GM19395 (cell line): Measurements from ENCODE around the gene NFIB.

Experiments used
- ATAC-seq: cut with Tn5 transposase; IDR thresholded peaks from one replicate; pipeline ENCODE4 v1.9.1; 2021; ENCODE audit warnings: mild to moderate bottlenecking, moderate library complexity; ENCODE audit not compliant: unreplicated experiment

Gene NFIB

DNA sequence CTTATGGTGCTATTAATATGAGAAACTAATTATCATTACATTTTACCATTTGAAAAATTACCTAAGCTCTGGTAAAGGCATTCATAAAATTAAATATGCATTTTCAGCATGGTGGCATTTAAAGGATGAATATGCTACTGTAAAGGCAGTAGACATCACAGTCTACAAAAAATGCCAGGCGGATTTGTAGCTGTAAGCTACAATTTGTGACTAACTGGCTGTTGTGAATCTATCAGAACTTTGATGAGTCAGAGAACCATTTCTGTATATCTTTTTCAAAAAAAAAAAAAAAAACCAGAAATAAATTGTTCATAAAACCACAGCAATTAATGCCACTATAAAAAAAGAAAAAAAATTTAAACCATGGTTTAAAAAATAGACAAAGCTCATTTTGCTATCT, 186.3 kb downstream of the NFIB start:
- ATAC-seq = no peak

GRCh38 chr9:14119694-14120514, 194.0 kb downstream of the NFIB start:
- ATAC-seq = no peak

- ATAC-seq = no peak
Observed at GRCh38 chr9:14112226-14112625, 201.7 kb downstream of the NFIB start.

GRCh38 chr9:14111696-14112095, 202.2 kb downstream of the NFIB start:
- ATAC-seq = no peak

GRCh38 chr9:14107977-14108376, 206.0 kb downstream of the NFIB start:
- no peak for ATAC-seq

- ATAC-seq = no peak
Observed at GRCh38 chr9:14107495-14107894, 206.4 kb downstream of the NFIB start.

DNA sequence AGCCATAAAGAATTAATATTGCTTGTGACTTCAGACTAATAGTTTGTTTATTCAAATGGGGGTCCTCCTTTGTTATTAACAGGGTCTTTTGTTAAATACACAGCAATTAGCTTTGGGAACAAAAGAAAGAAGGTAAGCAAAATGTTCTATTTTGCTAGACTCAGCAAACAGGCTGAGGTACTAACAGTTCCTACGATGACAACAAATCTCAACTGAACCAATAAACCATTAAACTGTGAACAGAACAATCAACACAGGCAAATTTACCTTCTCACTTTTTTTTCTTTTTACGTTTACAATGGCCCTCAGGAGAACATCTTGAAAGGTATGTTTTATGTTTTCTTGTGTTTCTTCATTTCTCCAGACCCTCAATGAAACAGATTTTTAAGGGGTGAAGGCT, 207.2 kb downstream of the NFIB start:
- ATAC-seq = no peak

GRCh38 chr9:14104496-14104895, 209.4 kb downstream of the NFIB start:
- no peak for ATAC-seq

DNA sequence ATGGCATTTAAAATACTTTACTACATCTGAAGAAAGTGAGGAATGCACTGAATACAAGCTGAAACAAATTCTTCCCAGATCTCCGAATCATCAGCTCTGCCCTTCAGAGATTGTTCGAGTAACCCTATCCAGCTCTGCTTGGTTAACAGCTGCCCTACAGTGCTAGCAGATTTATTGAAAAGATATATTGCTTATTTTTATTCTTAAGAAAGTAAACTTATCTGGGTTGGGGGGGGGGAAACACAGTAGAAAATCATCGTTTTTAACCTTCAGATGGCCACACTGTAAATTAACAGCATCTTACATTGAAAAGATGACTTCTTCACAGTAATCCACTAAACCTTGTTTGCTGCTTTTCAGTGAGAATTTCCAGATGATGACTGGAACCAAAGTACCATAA, 210.8 kb downstream of the NFIB start:
- ATAC-seq = no peak

GRCh38 chr9:14099737-14100136, 214.2 kb downstream of the NFIB start:
- no peak for ATAC-seq

DNA sequence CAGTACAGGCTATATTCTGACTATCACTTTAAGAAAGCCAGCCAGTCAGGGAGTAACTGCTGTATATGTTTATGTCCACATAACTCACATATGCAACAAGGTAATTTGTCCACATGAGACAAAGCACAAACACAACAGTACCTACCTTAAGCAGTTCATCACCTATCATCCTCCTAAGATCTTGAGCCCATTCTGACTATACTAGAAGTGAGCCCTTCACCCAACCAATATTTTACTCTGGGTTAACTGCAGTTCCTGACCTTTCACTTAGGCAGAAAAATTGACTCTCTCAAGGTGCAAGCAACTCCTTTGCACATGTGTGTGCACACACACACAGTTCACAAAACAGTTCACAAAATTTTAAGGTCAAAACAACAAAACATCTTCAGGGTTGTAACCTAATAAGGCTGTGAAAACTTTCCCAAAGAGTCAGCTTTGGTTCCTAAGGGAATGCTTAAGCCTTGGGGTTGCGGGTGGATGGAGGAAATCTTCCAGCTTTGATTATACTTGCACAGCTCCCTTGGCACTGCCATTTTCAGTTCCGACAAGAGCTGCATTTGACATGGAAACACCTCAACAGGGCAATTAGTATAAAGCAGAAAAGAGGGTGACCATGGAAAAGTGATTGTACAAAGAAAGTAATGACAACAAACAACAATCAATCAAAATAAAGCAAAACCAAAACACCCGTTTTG, 215.3 kb downstream of the NFIB start:
- ATAC-seq = no peak

- ATAC-seq = no peak
Observed at GRCh38 chr9:14097666-14098415, 216.1 kb downstream of the NFIB start.

DNA sequence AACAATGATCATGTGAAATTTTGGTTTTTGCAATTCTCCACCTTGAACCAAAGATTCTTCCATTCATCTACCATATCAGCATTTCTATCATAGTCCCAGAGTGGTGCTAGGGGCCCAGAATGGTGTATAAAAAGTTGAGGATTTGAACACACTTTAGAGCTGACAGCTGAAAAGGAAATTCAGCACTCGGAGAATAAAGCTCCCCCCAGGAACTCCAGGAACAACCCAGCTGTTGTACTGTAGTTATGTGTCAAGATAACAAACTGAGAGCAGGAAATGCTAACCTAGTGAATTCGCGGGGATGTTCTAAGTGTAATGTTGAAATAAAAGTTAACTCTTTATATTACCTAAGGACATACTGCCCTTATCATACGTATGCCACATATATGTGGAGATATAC, 216.7 kb downstream of the NFIB start:
- ATAC-seq = no peak

GRCh38 chr9:14096258-14096922, 217.6 kb downstream of the NFIB start:
- no peak for ATAC-seq

DNA sequence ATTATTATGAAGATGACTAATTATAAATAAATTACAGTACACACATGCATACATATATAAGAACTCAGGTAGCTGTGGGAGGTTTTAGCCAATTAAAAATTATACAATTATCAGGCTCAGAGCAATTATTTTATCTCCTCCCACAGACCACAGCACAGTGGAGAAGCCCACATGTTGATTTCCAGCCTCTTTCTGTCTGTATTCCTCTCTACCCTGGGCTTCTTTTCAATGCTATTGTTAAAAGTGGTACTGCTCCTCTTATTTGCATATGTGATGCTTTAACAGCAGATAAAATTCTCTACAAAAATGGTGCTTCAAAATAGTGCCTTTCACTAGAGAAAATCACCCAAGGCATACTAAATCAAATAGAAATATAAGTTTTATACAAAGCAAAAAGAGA, 218.7 kb downstream of the NFIB start:
- no peak for ATAC-seq

DNA sequence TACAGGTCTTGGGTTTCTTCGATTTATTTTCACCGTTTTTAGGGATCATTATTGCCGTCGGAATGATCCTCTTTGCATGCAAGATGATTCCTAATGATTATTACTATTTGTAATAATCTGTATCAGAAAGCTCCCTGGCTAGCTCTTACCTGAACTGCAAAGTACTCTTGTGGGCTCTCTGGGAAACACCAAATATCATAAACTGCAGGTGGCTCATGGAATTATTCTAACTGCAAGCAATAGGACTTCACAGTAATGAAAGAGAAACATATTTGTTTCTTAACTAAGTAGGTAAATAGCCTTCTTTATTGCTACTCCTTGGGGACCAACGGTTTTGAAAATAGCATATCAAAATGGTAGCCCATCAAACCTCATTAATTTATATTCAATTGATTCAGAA, 219.4 kb downstream of the NFIB start:
- no peak for ATAC-seq

DNA sequence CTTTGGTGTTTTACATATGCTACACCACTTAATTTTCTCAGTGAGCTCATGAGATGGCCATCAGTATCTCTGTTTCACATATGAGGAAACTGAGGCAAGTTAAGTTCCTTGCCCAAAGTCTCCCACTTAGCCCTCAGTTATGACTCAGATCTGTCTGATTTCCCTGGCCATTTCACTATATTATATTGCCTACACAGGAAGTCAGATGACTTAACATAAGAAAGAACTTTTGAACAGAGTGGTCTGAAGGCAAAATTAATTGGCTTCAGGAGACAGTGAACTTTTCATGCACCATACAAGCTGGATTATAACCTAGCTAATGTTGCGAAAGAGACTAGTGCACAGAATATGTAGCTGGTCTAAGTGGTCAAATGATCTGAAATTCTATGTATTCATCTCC, 221.6 kb downstream of the NFIB start:
- ATAC-seq = no peak

GRCh38 chr9:14089051-14089803, 224.7 kb downstream of the NFIB start:
- peak; percentile 60 for ATAC-seq

GRCh38 chr9:14087576-14087975, 226.4 kb downstream of the NFIB start:
- ATAC-seq = no peak

DNA sequence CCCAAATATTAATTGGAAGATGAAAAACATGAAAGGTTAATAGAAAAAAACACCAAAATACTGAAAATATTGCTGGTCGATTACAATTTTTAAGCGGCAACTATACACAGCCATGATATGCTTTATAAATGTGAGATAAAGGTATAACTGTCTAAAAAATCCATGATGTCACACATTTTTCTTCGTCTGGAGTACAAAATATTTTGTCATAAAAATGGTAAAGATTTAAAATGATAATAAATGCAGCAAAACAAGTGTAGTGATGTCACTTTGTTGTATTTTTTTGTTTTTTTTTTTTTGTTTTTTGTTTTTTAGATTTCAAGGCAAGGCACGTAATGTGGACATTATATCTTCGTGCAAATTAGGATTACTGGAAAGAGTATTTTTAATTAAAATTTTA, 227.4 kb downstream of the NFIB start:
- no peak for ATAC-seq

DNA sequence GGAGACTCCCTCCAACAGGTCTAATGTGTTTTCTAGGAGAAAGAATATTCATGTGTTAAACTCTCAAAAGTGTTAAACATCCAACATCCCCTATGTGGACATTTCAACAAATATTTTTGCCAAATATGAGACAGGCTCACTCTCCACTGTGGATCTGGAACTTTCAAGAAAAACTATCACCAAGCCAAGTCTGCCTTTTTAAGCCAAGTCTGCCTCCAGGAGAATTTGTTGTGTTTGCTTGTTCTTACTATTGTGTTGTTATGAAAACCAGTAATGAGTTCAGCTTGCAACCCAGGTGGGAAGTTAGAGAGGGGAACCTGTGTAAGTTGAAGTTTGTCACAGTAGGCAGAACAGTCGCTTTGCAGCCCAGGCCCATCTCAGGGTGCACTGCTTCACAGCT, 228.1 kb downstream of the NFIB start:
- no peak for ATAC-seq
